ENCODE data around the gene AUP1.

GRCh38 chr2:74572178-74572925 is 42.8 kb upstream of the AUP1 start:
- no peak for TF ChIP-seq CTCF (IDR thresholded peaks at IDR 0.05)
- TF ChIP-seq POLR2A (IDR thresholded peaks at IDR 0.05), result no peak
